GM12872 (cell line): ENCODE results near the gene NYNRIN.

Experiments
- TF ChIP-seq, protein P1 (sequence below): IDR thresholded peaks from 3 replicates; pipeline ENCODE4 v1.5.1; 2011; ENCODE audit warnings: low read depth, mild to moderate bottlenecking, low read length, moderate library complexity; ENCODE audit not compliant: insufficient read depth

The NYNRIN gene

GRCh38 chr14:24426150-24426911 is 27.5 kb downstream of the NYNRIN start:
- TF ChIP-seq, protein P1, sequence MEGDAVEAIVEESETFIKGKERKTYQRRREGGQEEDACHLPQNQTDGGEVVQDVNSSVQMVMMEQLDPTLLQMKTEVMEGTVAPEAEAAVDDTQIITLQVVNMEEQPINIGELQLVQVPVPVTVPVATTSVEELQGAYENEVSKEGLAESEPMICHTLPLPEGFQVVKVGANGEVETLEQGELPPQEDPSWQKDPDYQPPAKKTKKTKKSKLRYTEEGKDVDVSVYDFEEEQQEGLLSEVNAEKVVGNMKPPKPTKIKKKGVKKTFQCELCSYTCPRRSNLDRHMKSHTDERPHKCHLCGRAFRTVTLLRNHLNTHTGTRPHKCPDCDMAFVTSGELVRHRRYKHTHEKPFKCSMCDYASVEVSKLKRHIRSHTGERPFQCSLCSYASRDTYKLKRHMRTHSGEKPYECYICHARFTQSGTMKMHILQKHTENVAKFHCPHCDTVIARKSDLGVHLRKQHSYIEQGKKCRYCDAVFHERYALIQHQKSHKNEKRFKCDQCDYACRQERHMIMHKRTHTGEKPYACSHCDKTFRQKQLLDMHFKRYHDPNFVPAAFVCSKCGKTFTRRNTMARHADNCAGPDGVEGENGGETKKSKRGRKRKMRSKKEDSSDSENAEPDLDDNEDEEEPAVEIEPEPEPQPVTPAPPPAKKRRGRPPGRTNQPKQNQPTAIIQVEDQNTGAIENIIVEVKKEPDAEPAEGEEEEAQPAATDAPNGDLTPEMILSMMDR, result no peak

DNA sequence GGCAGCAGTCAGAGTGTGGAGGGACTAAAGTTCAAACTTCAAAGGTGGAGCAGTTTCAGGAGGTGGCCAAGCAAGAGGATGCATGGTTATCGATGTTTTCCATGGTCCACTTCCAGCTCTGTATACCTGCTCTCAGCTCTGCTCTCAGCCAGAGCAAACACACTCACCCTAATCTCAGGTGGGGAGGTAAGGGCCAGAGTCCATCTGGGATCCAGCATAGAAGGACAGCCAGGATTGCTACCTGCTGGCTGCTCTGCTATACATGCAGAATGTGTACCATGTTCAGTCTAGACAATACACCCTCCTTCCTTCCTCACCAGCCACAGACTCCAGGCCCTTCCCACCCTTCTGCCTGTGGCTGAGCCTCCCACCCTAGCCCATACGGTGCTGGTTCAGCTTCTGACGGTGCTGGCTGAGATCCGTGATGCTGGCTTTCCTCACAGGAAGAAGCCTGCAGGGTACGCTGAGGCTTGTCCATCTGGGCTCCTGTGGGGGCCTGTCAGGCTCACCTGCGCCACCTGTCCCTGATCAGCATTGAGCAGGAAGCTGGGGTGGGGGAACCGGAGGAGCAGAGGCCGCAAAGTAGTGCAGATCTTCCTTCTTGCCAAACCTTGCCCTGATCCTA is 28.2 kb downstream of the NYNRIN start:
- TF ChIP-seq, protein P1, result no peak

DNA sequence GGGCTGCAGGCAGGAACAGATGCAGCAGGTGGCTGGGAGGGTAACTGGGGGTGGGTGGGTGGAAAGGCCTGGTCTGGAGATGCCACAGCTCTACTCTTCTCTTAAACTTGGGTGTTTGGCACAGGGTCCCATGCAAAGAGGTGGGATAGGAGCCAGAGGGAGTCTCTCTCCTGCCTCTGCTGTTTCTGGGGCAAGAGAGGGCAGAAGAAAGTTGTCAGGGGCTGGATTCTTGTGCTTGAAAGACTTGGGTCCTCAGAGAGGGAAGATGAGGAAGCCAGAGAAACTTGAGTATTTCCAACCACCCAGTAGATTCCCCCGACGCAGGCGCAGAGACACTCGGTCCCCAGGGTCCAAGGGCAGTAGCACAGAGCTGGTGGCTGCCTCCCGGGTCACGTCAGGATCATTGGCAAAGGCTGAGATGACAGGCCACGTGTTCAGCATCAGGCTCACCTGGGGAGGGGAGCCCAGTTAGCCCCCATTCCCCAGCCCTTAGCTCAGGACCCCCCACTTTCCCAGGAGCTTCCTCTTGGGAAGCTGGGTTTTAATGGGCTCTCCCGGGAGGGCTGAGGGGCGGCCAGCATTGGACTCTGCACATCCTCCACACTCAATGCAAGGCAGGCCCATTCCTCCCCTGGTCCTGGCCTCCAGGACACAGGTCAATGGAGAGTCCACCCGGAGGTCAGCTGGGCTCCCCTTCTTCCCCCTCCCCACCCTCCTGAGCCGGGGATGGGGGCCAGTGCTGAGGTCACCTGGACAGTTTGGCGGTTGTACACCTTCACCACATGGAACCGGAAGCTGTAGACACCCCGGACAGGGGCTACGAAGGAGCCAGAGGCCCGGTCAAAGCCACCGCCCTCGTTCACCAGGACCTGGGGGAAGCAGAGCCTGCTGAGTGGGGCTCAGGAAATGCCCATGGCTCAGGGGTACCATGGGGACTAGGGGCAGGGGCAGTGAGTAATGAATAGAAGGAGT is 29.0 kb downstream of the NYNRIN start:
- TF ChIP-seq, protein P1, result no peak

DNA sequence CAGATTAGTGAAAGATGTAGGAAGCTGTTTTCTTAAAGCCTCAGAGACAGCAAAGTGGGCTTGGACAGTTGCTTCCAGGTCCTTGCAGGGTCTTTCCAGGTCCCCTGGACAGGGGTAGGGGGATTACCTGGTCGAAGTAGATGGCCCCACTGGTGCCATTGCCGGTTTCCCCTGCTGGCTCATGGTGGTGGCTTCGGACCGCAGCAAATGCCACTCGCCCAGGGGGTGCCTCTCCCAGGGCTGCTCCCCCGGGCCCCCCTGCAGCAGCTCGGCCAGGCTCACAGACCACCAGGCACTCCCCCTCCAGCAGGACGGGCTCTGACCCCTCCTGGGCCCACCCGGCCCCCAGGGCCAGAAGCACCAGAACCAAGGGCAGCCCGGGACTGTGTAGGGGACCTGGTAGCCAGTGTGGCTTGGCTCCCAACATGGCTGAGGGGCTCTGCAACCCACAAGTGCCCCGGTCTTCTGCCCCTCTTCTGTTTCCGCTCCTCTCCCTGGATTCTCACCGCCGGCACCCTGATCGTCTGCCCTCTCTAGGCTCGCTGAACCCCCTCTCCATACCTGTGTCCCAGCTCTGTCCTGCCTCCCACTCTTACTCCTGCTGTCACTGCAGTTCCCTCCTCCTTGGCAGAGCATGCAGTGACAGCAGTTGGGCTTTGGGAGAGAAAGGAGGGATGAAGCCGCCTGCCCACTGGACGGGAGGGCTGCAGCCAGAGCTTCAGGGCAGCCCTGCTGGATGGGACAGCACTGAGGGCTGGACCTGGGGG is 30.0 kb downstream of the NYNRIN start:
- TF ChIP-seq, protein P1, result no peak

DNA sequence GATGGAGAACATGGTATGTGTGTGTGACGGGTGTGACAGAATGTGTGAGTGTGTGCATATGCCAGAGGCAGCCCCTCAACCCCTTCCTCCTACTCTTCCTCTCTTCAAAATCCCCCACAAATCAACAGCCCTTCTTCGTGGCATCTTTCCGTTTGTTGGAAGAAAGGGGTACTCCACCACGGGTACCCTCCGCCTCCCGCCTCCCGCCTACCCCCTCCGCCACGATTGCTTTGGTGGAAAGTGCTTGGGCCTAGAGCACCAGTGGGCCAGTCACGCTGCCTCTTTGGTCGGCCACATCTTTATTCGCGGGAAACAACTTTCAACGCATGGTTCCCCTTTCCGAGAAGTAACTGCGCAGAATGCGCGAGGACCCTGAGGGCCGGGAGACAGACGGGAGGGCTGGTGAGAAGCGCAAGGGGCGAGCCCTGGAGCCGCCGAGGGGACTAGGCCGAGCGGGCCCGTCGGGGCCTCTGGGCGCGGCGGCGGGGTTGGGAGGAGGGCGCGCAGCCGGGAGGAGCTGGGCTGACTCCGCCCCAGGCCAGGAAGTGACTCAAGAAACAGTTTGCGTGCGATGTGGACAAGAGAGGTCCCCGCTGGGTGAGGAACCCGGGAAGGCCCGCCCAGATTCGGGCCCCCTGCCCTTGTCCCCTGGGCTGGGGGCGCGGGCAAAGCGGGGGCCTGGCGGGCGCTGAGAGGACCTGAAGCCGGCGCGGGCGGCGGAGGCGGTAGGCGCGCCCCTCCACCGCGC is 30.8 kb downstream of the NYNRIN start, which contains the start of the genes CBLN3 and KHNYN:
CBLN3 (minus strand) TSS at position 274 of the 748 bp plus-strand sequence. CDS start 614 bp downstream, outside the sequence.
KHNYN (plus strand) TSS at position 560 of the 748 bp plus-strand sequence. CDS start 777 bp downstream, outside the sequence.
- TF ChIP-seq, protein P1, result no peak

- TF ChIP-seq, protein P1, result no peak
These were observed 31.4 kb downstream of the NYNRIN start for GRCh38 chr14:24430143-24430681.
